Urothelium cell line (cell line): ENCODE results near the gene RASGEF1C.

Source experiments
- DNase-seq: peaks from one replicate; pipeline ENCODE4 v3.0.0; 2011; ENCODE audit warnings: low spot score, mixed read lengths
- FAIRE-seq: peaks from 2 replicates; lab custom pipeline; 2011; peaks lifted over from hg19 to GRCh38; lab: Jason Lieb, UNC

The RASGEF1C gene

GRCh38 chr5:180069589-180070247 is 139.3 kb downstream of the RASGEF1C start:
- no peak for DNase-seq
- no peak for FAIRE-seq

GRCh38 chr5:180068519-180069090 is 140.4 kb downstream of the RASGEF1C start:
- no peak for DNase-seq
- no peak for FAIRE-seq

GRCh38 chr5:180067986-180068385 is 141.0 kb downstream of the RASGEF1C start:
- FAIRE-seq = no peak
- no peak for DNase-seq

- FAIRE-seq = no peak
- no peak for DNase-seq
Measured at GRCh38 chr5:180060192-180060591, 148.8 kb downstream of the RASGEF1C start.

GRCh38 chr5:180059326-180059725 is 149.7 kb downstream of the RASGEF1C start:
- FAIRE-seq (no peak), DNase-seq (no peak)

GRCh38 chr5:180056153-180056552 is 152.9 kb downstream of the RASGEF1C start:
- FAIRE-seq (no peak), DNase-seq (no peak)

- DNase-seq = no peak
- FAIRE-seq = no peak
Measured at GRCh38 chr5:180054226-180054625, 154.8 kb downstream of the RASGEF1C start.

- FAIRE-seq (no peak), DNase-seq (no peak)
Measured at GRCh38 chr5:180053061-180053602, 155.9 kb downstream of the RASGEF1C start.

GRCh38 chr5:180052211-180052818 is 156.7 kb downstream of the RASGEF1C start:
- FAIRE-seq = no peak

More at GRCh38 chr5:180052211-180052818, 156.7 kb downstream of the RASGEF1C start:
- DNase-seq = no peak
